Hair follicular keratinocyte (primary cell): ENCODE results near the gene DHX29. TPM values are rescaled to one million over a fixed set of nuclear protein-coding genes. Genes with fewer than 3 reads are reported as not detected.

Source experiments
- total RNA-seq: library from RNA; depleted of rRNA; stranded (reverse); fragments of >200 nt; gene quantifications from 2 replicates; pipeline ENCODE4 v1.2.3, GENCODE V29; 2015

The DHX29 gene
- total RNA-seq = 19.2 and 25.3 TPM in 2 replicates

GRCh38 chr5:55307383-55308253 is at the start of gene DHX29, which contains the start of gene MTREX:
Gene DHX29 (minus strand): TSS chr5:55307694. CDS start chr5:55307573, 121 bp downstream.
Gene MTREX (plus strand): TSS chr5:55307989. CDS start chr5:55308014, 25 bp downstream.

DNA sequence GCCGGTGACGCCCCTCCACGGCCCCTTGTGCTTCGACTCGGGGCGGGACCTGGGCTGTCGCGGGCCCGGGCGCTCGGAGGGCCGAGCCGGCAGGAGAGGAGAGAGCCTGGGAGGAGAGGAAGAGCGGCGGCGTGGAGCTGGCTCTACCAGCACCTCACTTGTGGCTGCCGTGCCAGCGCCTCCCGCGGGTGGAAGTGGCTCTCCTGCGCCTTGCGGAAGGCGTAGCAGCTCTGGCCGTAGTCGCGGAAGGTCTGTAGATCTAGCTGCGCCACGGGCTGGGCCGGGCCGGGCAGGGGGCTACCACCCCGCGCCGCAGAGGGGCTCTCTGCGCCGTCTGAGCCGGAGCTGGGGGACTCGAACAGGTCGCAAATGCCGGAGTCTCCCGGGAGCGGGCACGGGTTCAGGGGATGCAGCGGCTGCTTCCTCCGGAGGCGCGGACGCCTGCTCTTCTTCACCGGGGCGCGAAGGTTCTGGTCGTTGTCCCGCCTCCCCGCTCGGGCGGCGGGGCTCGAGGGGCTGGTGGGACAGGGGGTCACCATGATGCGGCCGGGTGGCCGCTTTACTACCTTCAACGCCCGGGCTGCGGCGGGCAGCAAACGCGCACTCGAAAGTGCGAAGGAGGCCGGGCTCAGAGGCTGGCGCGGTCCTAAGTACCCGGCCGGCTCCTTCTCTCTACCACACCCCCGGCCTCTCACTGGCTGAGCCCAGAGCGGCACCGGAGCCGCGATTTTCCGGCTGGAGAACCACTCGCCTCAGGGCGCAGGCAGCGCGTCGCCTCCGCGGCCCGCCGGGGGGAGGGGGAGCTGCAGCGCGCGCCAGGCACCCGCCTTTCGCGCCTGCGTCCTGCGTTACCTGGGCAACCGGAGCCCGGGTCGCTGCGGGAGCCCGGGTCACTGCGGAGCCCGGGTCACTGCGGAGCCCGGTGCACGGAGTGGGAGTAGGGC is 74.2 kb downstream of the DHX29 start, which contains the start of gene CCNO:
TSS of gene CCNO (minus strand) at position 624 of the 944 bp plus-strand sequence. CDS start at position 539, 85 bp downstream.

DNA sequence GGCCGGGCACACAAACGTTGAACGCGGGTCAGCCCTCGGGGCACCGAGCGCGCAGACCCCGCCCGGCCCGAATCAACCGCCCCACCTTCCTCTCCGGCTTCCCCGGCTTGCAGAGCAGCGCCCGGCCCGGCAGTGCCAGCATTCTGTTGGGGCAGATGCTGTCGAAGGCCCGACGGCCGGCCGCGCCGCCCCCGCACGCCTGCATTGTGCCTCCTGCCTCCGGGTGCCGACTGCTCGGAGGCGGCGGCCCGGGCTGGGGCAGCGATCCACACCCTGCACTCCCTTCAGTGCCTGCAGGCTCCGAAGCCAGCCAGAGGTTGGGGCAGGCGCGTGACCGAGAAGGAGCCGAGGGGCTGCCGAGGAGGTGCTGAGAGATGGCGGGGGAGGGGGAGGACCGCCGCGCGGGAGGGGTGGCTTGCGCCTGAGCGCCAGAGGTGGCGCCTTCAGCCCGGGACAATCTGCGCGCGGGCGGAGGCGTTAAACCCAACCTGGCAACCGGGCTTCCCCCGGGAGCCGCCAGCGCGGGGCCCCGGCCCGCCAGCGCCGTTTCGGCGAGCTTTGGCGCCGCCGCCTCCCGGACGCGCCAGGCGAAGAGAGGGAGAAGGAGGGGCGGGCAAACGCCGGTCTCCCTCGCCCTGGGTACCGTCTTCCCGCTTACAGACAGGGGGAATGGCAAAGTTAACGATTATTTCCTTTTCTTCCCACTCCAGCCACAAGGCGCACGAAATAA is 80.4 kb downstream of the DHX29 start, which contains the start of gene MCIDAS:
TSS of gene MCIDAS (minus strand) at position 382 of the 730 bp plus-strand sequence. CDS start at position 205, 177 bp downstream.

Other genes starting within 250 kb of the DHX29 start
- not detected in 2 replicates for gene GZMA, start 205.0 kb downstream of the DHX29 start, total RNA-seq
- gene GPX8, start 147.5 kb downstream of the DHX29 start, total RNA-seq = 28.5 and 40.4 TPM in 2 replicates
- gene CDC20B, start 134.5 kb downstream of the DHX29 start, total RNA-seq = not detected in 2 replicates
- 0.27 TPM in 1 of 2 replicates, not detected in the other for gene MCIDAS, start 80.4 kb downstream of the DHX29 start, total RNA-seq
- gene CCNO, start 74.1 kb downstream of the DHX29 start, total RNA-seq = 8.5 and 8.8 TPM in 2 replicates
- 82.2 and 84.2 TPM in 2 replicates for gene MTREX, start 295 bp upstream of the DHX29 start, total RNA-seq
- 20.0 and 31.6 TPM in 2 replicates for gene PLPP1, start 227.3 kb upstream of the DHX29 start, total RNA-seq